SU-DHL-6 (cell line): ENCODE results near the gene RARRES1.

ENCODE experiments used
- CTCF ChIP-seq: fragments of 200-600 bp; sonication (generic); IDR thresholded peaks from one replicate; pipeline ENCODE4 v1.5.1; 2017; ENCODE audit warnings: antibody characterized with exemption, mild to moderate bottlenecking, low read length, moderate library complexity; ENCODE audit not compliant: insufficient read depth, poor library complexity, severe bottlenecking
- EZH2phosphoT487 ChIP-seq: fragments of 200-600 bp; sonication (generic), shearing (Covaris generic); conservative IDR thresholded peaks from 2 replicates; pipeline ENCODE4 v1.6.1; 2018; ENCODE audit warnings: mild to moderate bottlenecking, antibody characterized with exemption, low read length, moderate library complexity, mixed read lengths

GRCh38 chr3:158659454-158660237 lies 72.6 kb downstream of the RARRES1 start:
- TF ChIP-seq CTCF: peak; percentile 62
- no peak for TF ChIP-seq EZH2phosphoT487
